Airway epithelial cell (primary cell): Measurements from ENCODE around the gene PTPN6. TPM values are rescaled to one million over a fixed set of nuclear protein-coding genes. Genes with fewer than 3 reads are reported as not detected.

Experiments
- total RNA-seq: library from RNA; depleted of rRNA; stranded (reverse); fragments of >200 nt; gene quantifications from 2 replicates; pipeline ENCODE4 v1.2.3, GENCODE V29; 2015

Gene PTPN6
- 17.7 and 21.0 TPM in 2 replicates for total RNA-seq

GRCh38 chr12:6950811-6951540, at the start of gene PTPN6:
Gene PTPN6, plus strand, starts transcription at chr12:6951356. Its CDS starts 157 bp downstream, at chr12:6951513.

GRCh38 chr12:6904280-6905276, 46.6 kb upstream of the PTPN6 start, which contains the start of gene LRRC23:
Gene LRRC23, plus strand, starts transcription at chr12:6904822. Its CDS starts 812 bp downstream, at chr12:6905634.

GRCh38 chr12:6914246-6914946, 36.8 kb upstream of the PTPN6 start, which contains the start of gene ENO2:
Gene ENO2, plus strand, starts transcription at chr12:6914580. Its CDS starts 1,253 bp downstream, at chr12:6915833.

GRCh38 chr12:6927379-6928021, 23.7 kb upstream of the PTPN6 start, which contains the start of gene ATN1:
Gene ATN1, plus strand, starts transcription at chr12:6927959. Its CDS starts 6,043 bp downstream, at chr12:6934002.

GRCh38 chr12:6943722-6944380, 7.3 kb upstream of the PTPN6 start, which contains the start of the genes C12orf57 and RNU7-1:
Gene C12orf57, plus strand, starts transcription at chr12:6944022. Its CDS starts 100 bp downstream, at chr12:6944122.
Gene RNU7-1, plus strand, starts transcription at chr12:6943816.

Other genes starting within 250 kb of the PTPN6 start
- 56.4 and 63.6 TPM in 2 replicates for gene COPS7A, start 227.3 kb upstream of the PTPN6 start, total RNA-seq
- gene MLF2, start 198.2 kb upstream of the PTPN6 start, total RNA-seq = 329 and 348 TPM in 2 replicates
- gene PTMS, start 185.0 kb upstream of the PTPN6 start, total RNA-seq = 166 and 192 TPM in 2 replicates
- gene LAG3, start 178.8 kb upstream of the PTPN6 start, total RNA-seq = 0.14 TPM in 1 of 2 replicates, not detected in the other
- gene CD4, start 161.8 kb upstream of the PTPN6 start, total RNA-seq = 0.21 and 0.23 TPM in 2 replicates
- gene GPR162, start 129.5 kb upstream of the PTPN6 start, total RNA-seq = 0.09 and 0.21 TPM in 2 replicates
- gene P3H3, start 122.9 kb upstream of the PTPN6 start, total RNA-seq = 19.7 and 23.4 TPM in 2 replicates
- gene GNB3, start 110.4 kb upstream of the PTPN6 start, total RNA-seq = 0.28 and 0.92 TPM in 2 replicates
- 23.6 and 41.0 TPM in 2 replicates for gene CDCA3, start 100.1 kb upstream of the PTPN6 start, total RNA-seq
- gene USP5, start 99.2 kb upstream of the PTPN6 start, total RNA-seq = 72.2 and 82.5 TPM in 2 replicates
- 1,425 and 1,466 TPM in 2 replicates for gene TPI1, start 83.8 kb upstream of the PTPN6 start, total RNA-seq
- gene SPSB2, start 78.1 kb upstream of the PTPN6 start, total RNA-seq = 8.6 and 11.8 TPM in 2 replicates
- 5.9 and 8.9 TPM in 2 replicates for gene LRRC23, start 46.5 kb upstream of the PTPN6 start, total RNA-seq
- 8.0 and 11.1 TPM in 2 replicates for gene ENO2, start 36.8 kb upstream of the PTPN6 start, total RNA-seq
- 13.0 and 21.7 TPM in 2 replicates for gene ATN1, start 23.4 kb upstream of the PTPN6 start, total RNA-seq
- gene RNU7-1, start 7.5 kb upstream of the PTPN6 start, total RNA-seq = not detected in 2 replicates
- gene C12orf57, start 7.3 kb upstream of the PTPN6 start, total RNA-seq = 103 and 166 TPM in 2 replicates
- gene PHB2, start 19.3 kb downstream of the PTPN6 start, total RNA-seq = 217 and 322 TPM in 2 replicates
- gene EMG1, start 19.6 kb downstream of the PTPN6 start, total RNA-seq = 95.7 and 103 TPM in 2 replicates
- 25.0 and 39.4 TPM in 2 replicates for gene LPCAT3, start 67.1 kb downstream of the PTPN6 start, total RNA-seq
- 1.6 and 2.1 TPM in 2 replicates for gene C1S, start 109.4 kb downstream of the PTPN6 start, total RNA-seq
- 8.7 and 8.8 TPM in 2 replicates for gene C1R, start 141.1 kb downstream of the PTPN6 start, total RNA-seq
- 16.6 and 25.3 TPM in 2 replicates for gene C1RL, start 157.9 kb downstream of the PTPN6 start, total RNA-seq
- gene RBP5, start 177.5 kb downstream of the PTPN6 start, total RNA-seq = not detected in 2 replicates
- 13.5 and 19.3 TPM in 2 replicates for gene CLSTN3, start 179.0 kb downstream of the PTPN6 start, total RNA-seq
- 16.2 and 25.7 TPM in 2 replicates for gene PEX5, start 238.3 kb downstream of the PTPN6 start, total RNA-seq